HG03457 (cell line): ENCODE results near the gene MSH2.

Experiments used
- ATAC-seq: cut with Tn5 transposase; IDR thresholded peaks from one replicate; pipeline ENCODE4 v1.9.1; 2021; ENCODE audit warnings: moderate number of reproducible peaks; ENCODE audit not compliant: unreplicated experiment

Gene MSH2

GRCh38 chr2:47530105-47530760, 127.3 kb downstream of the MSH2 start:
- no peak for ATAC-seq

DNA sequence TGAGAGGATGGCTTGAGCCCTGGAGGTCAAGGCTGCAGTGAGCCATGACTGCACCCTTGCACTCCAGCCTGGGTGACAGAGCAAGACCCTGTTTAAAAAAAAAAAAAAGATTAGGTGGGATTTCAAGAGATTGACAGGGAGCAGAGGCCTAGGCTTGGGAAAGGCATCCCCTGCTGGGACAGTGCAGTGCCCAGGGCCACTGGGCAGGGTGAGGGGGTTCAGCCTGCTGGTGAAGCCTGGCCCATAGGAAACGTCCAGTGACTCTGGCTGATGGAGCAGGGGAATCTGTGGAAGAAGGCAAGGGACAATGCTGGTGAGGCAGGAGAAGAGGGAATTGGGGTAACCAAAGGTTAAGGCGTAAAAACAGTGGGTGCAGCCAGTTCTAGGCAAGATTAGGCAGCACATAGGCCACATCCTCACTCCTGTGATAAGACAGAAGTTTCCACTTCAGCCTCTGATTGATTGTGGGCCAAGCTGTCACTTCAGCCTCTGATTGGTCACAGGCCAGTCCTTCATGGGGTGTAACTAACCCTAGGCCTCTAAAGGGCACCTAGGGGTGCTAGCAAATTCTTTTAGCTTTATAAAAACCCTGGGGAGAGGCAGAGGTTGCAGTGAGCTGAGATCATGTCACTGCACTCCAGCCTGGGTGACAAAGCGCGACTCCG, 128.6 kb downstream of the MSH2 start:
- ATAC-seq, result no peak
